Measurements from ENCODE around the gene TAF10. TPM values are rescaled to one million over a fixed set of nuclear protein-coding genes. Genes with fewer than 3 reads are reported as not detected.

Gene TAF10
- total and polyA plus RNA-seq, 8 donors = 53.5 to 116 (median 86.8) TPM

- Histone ChIP-seq H3K36me3 (no peaks in the 10 kb centered on the region), H3K4me3 (no peak overlapping the region), H3K4me1 (no peaks in the 10 kb centered on the region), H3K27me3 (no peaks in the 10 kb centered on the region), H3K9me3 (no peaks in the 10 kb centered on the region), H3K27ac (no peak overlapping the region)
- DNase-seq (no peak), ATAC-seq (no peak), FAIRE-seq (no peak)
- WGBS, 2 donors = 84 to 90% methylated on average over 3 of the region's 3 CpGs
- no peak for TF ChIP-seq CTCF (IDR thresholded peaks at IDR 0.05)
- intact Hi-C loops (cut with DNase I) = no loop called here
These were observed 50.7 kb downstream of the TAF10 start for GRCh38 chr11:6561288-6561687.

Other genes starting within 250 kb of the TAF10 start
- gene SMPD1, start 221.7 kb downstream of the TAF10 start, total RNA-seq = 10 to 100 TPM; 19.4 to 32.3 (median 28.4) TPM
- gene SMPD1, start 221.7 kb downstream of the TAF10 start, polyA plus RNA-seq = 10 to 100 TPM; 30.6 to 62.0 TPM
- gene APBB1, start 193.1 kb downstream of the TAF10 start, total RNA-seq = 10 to 100 TPM; 11.4 to 23.0 (median 13.9) TPM
- 10 to 100 TPM; 22.7 to 69.3 TPM for gene APBB1, start 193.1 kb downstream of the TAF10 start, polyA plus RNA-seq
- 1 to 10 TPM in 5 of 6 donors, under 1 TPM in 1; 0.91 to 4.1 (median 1.8) TPM for gene HPX, start 171.2 kb downstream of the TAF10 start, total RNA-seq
- gene HPX, start 171.2 kb downstream of the TAF10 start, polyA plus RNA-seq = 1 to 10 TPM; 4.2 to 5.2 TPM
- 10 to 100 TPM in 1 of 6 donors, 1 to 10 TPM in 5; 5.2 to 13.7 (median 6.8) TPM for gene TRIM3, start 138.3 kb downstream of the TAF10 start, total RNA-seq
- gene TRIM3, start 138.3 kb downstream of the TAF10 start, polyA plus RNA-seq = 10 to 100 TPM; 16.5 to 30.8 TPM
- gene ARFIP2, start 130.9 kb downstream of the TAF10 start, total RNA-seq = 10 to 100 TPM; 30.5 to 44.9 (median 35.0) TPM
- gene ARFIP2, start 130.9 kb downstream of the TAF10 start, polyA plus RNA-seq = 10 to 100 TPM; 53.7 to 92.0 TPM
- gene TIMM10B, start 130.7 kb downstream of the TAF10 start, total RNA-seq = 10 to 100 TPM; 11.8 to 20.9 (median 16.1) TPM
- 10 to 100 TPM in 1 of 2 donors, 1 to 10 TPM in 1; 8.2 to 19.4 TPM for gene TIMM10B, start 130.7 kb downstream of the TAF10 start, polyA plus RNA-seq
- gene DNHD1, start 114.9 kb downstream of the TAF10 start, total RNA-seq = 1 to 10 TPM; 1.9 to 4.3 (median 3.2) TPM
- gene DNHD1, start 114.9 kb downstream of the TAF10 start, polyA plus RNA-seq = 10 to 100 TPM in 1 of 2 donors, 1 to 10 TPM in 1; 9.5 to 11.2 TPM
- 10 to 100 TPM in 2 of 6 donors, 1 to 10 TPM in 4; 6.3 to 15.0 (median 8.7) TPM for gene RRP8, start 8.6 kb downstream of the TAF10 start, total RNA-seq
- 10 to 100 TPM; 16.6 to 25.0 TPM for gene RRP8, start 8.6 kb downstream of the TAF10 start, polyA plus RNA-seq
- 10 to 100 TPM; 47.9 to 90.0 (median 67.4) TPM for gene ILK, start 8.4 kb downstream of the TAF10 start, total RNA-seq
- gene ILK, start 8.4 kb downstream of the TAF10 start, polyA plus RNA-seq = 100 to 1,000 TPM in 1 of 2 donors, 10 to 100 TPM in 1; 98.5 to 137 TPM
- 10 to 100 TPM; 19.6 to 88.6 (median 24.6) TPM for gene TPP1, start 7.2 kb upstream of the TAF10 start, total RNA-seq
- 10 to 100 TPM; 21.0 to 33.0 TPM for gene TPP1, start 7.2 kb upstream of the TAF10 start, polyA plus RNA-seq
- 1 to 10 TPM; 2.3 to 4.1 (median 3.3) TPM for gene DCHS1, start 43.6 kb upstream of the TAF10 start, total RNA-seq
- gene DCHS1, start 43.6 kb upstream of the TAF10 start, polyA plus RNA-seq = 1 to 10 TPM; 4.0 to 4.8 TPM
- 10 to 100 TPM; 10.6 to 24.5 (median 19.8) TPM for gene MRPL17, start 71.1 kb upstream of the TAF10 start, total RNA-seq
- gene MRPL17, start 71.1 kb upstream of the TAF10 start, polyA plus RNA-seq = 10 to 100 TPM; 33.6 to 33.8 TPM
- under 1 TPM in 5 of 6 donors, not detected in 1; 0.08 to 0.17 (median 0.12) TPM for gene OR2AG2, start 159.8 kb upstream of the TAF10 start, total RNA-seq
- not detected for gene OR2AG2, start 159.8 kb upstream of the TAF10 start, polyA plus RNA-seq
- not detected for gene OR2AG1, start 170.8 kb upstream of the TAF10 start, total RNA-seq
- gene OR2AG1, start 170.8 kb upstream of the TAF10 start, polyA plus RNA-seq = not detected
- gene OR6A2, start 187.5 kb upstream of the TAF10 start, total RNA-seq = under 1 TPM; 0.06 to 0.39 (median 0.16) TPM
- gene OR6A2, start 187.5 kb upstream of the TAF10 start, polyA plus RNA-seq = not detected
- not detected for gene OR10A5, start 233.5 kb upstream of the TAF10 start, total RNA-seq
- gene OR10A5, start 233.5 kb upstream of the TAF10 start, polyA plus RNA-seq = not detected